Keratinocyte (primary cell): ENCODE results near the gene TNS3.

ENCODE experiments used
- EZH2 ChIP-seq: IDR thresholded peaks from one replicate; pipeline ENCODE4 v1.6.1; 2012; ENCODE audit warnings: inconsistent platforms, mild to moderate bottlenecking, low read length, moderate library complexity
- TF ChIP-seq, protein P1 (sequence below), 3 experiments: IDR thresholded peaks in 1 of 3; conservative IDR thresholded peaks in 1 of 3; optimal IDR thresholded peaks in 1 of 3; 2 replicates in 2 of 3; 3 replicates in 1 of 3; pipeline versions ENCODE3 to v1.5.1; 2011; ENCODE audit warnings: low read length in 3 of 3, mild to moderate bottlenecking in 3 of 3, moderate library complexity in 2 of 3, control low read depth in 1 of 3, inconsistent platforms in 1 of 3; ENCODE audit not compliant: insufficient read depth in 2 of 3; ENCODE audit errors: extremely low read depth in 1 of 3

GRCh38 chr7:47521816-47522561 is 59.9 kb downstream of the TNS3 start:
- no peak for TF ChIP-seq EZH2
- TF ChIP-seq, protein P1, sequence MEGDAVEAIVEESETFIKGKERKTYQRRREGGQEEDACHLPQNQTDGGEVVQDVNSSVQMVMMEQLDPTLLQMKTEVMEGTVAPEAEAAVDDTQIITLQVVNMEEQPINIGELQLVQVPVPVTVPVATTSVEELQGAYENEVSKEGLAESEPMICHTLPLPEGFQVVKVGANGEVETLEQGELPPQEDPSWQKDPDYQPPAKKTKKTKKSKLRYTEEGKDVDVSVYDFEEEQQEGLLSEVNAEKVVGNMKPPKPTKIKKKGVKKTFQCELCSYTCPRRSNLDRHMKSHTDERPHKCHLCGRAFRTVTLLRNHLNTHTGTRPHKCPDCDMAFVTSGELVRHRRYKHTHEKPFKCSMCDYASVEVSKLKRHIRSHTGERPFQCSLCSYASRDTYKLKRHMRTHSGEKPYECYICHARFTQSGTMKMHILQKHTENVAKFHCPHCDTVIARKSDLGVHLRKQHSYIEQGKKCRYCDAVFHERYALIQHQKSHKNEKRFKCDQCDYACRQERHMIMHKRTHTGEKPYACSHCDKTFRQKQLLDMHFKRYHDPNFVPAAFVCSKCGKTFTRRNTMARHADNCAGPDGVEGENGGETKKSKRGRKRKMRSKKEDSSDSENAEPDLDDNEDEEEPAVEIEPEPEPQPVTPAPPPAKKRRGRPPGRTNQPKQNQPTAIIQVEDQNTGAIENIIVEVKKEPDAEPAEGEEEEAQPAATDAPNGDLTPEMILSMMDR (optimal IDR thresholded peaks at IDR 0.05 in 1 of 3, IDR thresholded peaks at IDR 0.05 in 1 of 3, conservative IDR thresholded peaks at IDR 0.05 in 1 of 3; ENCODE audit: extremely low read depth in 1 of 3, insufficient read depth in 2 of 3, low read length in 3 of 3), result no peak
